ENCODE results near the gene C2CD5. TPM values are rescaled to one million over a fixed set of nuclear protein-coding genes. Genes with fewer than 3 reads are reported as not detected.

The C2CD5 gene
- total RNA-seq, 1 experiment from 2014 or later: 35.4 TPM

- H3K4me3 Mint-ChIP-seq: no peak overlapping the region
- no peak overlapping the region for H2BK15ac ChIP-seq (ENCODE audit: low read depth, low read length)
- no peak overlapping the region for H3K14ac ChIP-seq (ENCODE audit: insufficient read depth, low read length)
- no peak overlapping the region for H3K4me2 ChIP-seq (ENCODE audit: insufficient read depth, insufficient read length, low read length)
- no peak for TF ChIP-seq CTCF (conservative IDR thresholded peaks at IDR 0.05)
- no peak overlapping the region for H3T11ph ChIP-seq (ENCODE audit: low read length)
- no peak overlapping the region for H3K23ac ChIP-seq (ENCODE audit: insufficient read length, low read depth, low read length)
- no peaks in the 10 kb centered on the region; a peak in 1 of 5 replicates for H3K9me3 Mint-ChIP-seq
- H4K20me1 ChIP-seq (ENCODE audit: control insufficient read depth, insufficient read depth, insufficient read length): no peaks in the 10 kb centered on the region
- no peak overlapping the region for H2AFZ ChIP-seq (ENCODE audit: low read length)
- H3K4me1 ChIP-seq (ENCODE audit: insufficient read depth, low read length): no peaks in the 10 kb centered on the region; the same call in 1 of the 2 replicates
- no peak overlapping the region for H3K4ac ChIP-seq (ENCODE audit: low read depth, low read length)
- no peak overlapping the region for H2BK120ac ChIP-seq (ENCODE audit: low read depth, low read length, poor library complexity, severe bottlenecking)
- no peak overlapping the region for H4K8ac ChIP-seq (replicated peaks; ENCODE audit: insufficient read length, low read depth, low read length)
- peaks cover 8% of the 10 kb centered on the region in 2 experiments; a peak in 3 of 4 replicates for H3K4me1 Mint-ChIP-seq
- H2BK5ac ChIP-seq (ENCODE audit: insufficient read length, low read length): no peak overlapping the region
- no peak overlapping the region for H4K5ac ChIP-seq (ENCODE audit: insufficient read length, low read depth, low read length)
- no peak overlapping the region for H3K18ac ChIP-seq (ENCODE audit: insufficient read length, low read depth, low read length)
- H3K23me2 ChIP-seq (ENCODE audit: insufficient read length, low read depth, low read length, poor library complexity, severe bottlenecking): no peaks in the 10 kb centered on the region
- no peak overlapping the region for H2BK12ac ChIP-seq (ENCODE audit: insufficient read length, low read depth, low read length)
- H4K91ac ChIP-seq (ENCODE audit: insufficient read length, low read depth, low read length): no peak overlapping the region
- H3K79me1 ChIP-seq (ENCODE audit: insufficient read depth, low read depth, low read length, poor library complexity, severe bottlenecking): no peaks in the 10 kb centered on the region
- WGBS (ENCODE audit: extremely low coverage, insufficient read length, low lambda C conversion rate): no CpG with 5 or more reads among the region's 4 CpGs
- H3K9ac ChIP-seq (ENCODE audit: extremely low read depth, insufficient read length, low read length): no peak overlapping the region
- no peak overlapping the region for H2BK20ac ChIP-seq (ENCODE audit: low read depth, low read length, poor library complexity, severe bottlenecking)
- no peak overlapping the region for H3K27ac ChIP-seq (ENCODE audit: insufficient read length, low read depth, low read length)
- H3K36me3 Mint-ChIP-seq (ENCODE audit: insufficient read depth in 1 of 3, low read depth in 3 of 3): peaks cover 29 to 30% (median 30%) of the 10 kb centered on the region in 3 experiments
- H3K27me3 Mint-ChIP-seq (ENCODE audit: low read depth): no peaks in the 10 kb centered on the region
- no peaks in the 10 kb centered on the region for H3K79me2 ChIP-seq (ENCODE audit: insufficient read depth, low read length)
- H2AK5ac ChIP-seq (ENCODE audit: insufficient read length, low read length): no peak overlapping the region
- no peak overlapping the region for H3K56ac ChIP-seq (ENCODE audit: insufficient read length, low read depth, low read length)
- H3K9me3 ChIP-seq (ENCODE audit: control insufficient read depth, low read depth, low read length): no peaks in the 10 kb centered on the region
- no peak for DNase-seq
- H3K27ac Mint-ChIP-seq: no peak overlapping the region
- H3K27me3 ChIP-seq (ENCODE audit: insufficient read depth, low read length): no peaks in the 10 kb centered on the region
Observed at GRCh38 chr12:22532317-22532716, 12.0 kb downstream of the C2CD5 start.
